Left hindlimb (tissue), 1 donor: ENCODE results near the gene SLC25A33.
A peak's percentile ranks its signal among the peaks of the same experiment; 100 is the strongest.
"Not testable (repeated sequence)": the region's sequence is repeated elsewhere in the genome, so short reads cannot be mapped to it uniquely, and the experiment has no call there.

Experiments used
- DNase-seq: peaks from one replicate; pipeline ENCODE4 v3.0.0-alpha.2; 2018

SLC25A33 gene

DNA sequence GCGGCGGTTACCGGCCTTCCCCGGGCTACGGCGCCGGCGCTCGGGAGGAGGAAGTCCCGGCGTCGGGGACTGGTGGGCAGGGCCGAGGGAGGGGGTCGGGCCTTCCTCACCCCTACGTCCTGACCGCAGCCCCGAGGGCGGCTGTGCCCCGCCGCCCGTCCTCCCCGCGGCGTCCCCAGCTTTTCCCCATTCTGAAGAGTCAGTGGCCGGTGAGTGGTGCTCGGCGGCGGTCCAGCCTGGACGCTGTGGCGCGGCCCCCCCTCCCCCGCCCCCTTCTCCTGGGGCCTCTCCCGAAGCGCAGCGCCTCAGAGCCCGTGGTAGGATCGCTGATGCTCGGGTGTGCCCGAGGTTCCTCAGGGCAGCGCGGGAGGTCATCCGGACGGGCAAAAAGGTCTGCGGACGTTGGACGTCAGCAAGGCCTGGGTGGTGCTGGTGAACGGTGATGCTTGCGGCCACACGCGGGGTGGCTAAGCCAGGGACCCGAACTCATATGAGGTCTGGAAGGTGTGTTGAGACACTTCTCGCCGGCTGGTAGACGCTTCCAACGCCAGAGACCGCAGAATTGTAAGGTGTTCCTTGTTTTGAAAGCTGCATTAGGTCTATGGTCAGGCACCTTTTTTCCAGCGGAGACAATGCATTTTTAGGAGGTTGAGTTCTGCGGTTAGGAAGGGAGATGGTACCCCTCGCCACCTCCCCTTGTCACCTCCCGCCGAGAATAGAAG, 725 bp downstream of the SLC25A33 start:
- DNase-seq = peak; percentile 72

DNA sequence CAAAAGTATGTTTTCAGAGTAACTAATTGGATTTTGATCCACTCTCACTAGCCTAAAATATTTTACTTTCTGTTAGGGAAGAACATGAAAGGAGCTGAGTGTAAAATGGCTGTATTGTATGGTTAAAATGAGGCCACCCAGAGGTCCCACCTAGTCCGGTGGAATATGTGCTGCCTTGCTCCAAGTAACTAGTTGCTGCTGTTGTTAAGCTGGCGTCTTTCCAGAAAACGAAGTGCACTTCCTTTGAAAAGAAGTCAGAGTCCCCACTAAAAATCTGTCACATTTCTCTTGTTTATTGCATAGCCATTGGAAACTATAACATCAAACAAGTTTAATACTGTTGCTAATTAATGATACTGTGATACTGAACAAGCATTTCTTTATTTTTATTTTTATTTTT, 3.2 kb downstream of the SLC25A33 start:
- no peak for DNase-seq

DNA sequence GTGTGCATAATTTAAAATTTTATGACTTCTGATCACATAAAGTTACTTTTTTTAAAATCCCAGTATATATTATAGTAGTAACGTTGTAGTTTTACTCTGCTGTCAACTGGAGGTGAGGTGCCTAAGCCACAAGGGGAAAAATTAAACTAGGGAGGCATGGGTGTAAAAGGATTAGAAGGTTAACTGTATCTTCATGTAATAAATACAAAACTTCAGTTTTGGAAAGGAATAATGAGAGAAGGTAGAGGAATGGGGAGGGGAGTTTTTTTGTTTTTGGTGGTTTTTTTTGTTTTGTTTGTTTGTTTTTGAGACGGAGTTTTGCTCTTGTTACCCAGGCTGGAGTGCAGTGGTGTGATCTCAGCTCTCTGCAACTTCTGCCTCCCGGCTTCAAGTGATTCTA, 5.7 kb downstream of the SLC25A33 start:
- DNase-seq = no peak

DNA sequence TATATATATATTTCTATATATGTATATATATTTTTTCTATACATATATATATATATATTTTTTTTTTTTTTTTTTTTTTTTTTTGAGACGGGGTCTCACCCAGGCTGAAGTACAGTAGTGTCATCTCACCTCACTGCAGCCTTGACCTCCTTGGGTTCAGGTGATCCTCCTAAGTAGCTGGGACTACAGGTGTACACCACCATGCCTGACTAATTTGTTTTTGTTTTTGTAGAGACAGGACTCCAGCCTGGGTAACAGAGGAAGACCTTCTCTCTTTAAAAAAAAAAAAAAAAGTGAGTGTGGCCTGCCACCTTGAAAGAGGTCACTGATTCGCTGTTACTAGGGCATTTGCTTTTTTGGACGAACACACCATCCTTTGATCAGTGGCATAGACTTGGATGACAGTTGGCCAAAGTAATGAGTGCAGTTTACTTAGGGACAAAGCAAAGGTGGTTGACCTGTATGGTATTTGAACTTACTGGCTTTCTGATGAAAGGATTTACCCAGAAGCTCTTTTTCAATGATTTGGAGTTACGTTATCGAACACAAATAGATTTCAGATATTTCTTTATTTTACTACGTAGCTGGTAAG, 10.8 kb downstream of the SLC25A33 start:
- no peak for DNase-seq

DNA sequence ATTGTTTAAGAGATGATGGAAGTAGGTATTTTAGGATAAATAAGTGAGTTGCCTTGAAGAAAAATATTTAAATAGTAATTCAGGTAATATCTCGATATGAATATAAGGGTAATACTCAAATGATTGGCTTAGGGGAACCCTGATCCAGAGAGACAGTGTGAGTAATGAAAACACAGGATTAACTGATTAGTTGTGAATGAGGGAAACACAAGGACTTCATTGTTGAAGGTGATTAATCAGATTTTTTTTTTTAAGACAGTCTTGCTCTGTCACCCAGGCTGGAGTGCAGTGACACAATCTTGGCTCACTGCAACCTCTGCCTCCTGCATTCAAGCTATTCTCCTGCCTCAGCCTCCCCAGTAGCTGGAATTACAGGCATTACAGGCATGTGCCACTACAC, 12.7 kb downstream of the SLC25A33 start:
- no peak for DNase-seq

DNA sequence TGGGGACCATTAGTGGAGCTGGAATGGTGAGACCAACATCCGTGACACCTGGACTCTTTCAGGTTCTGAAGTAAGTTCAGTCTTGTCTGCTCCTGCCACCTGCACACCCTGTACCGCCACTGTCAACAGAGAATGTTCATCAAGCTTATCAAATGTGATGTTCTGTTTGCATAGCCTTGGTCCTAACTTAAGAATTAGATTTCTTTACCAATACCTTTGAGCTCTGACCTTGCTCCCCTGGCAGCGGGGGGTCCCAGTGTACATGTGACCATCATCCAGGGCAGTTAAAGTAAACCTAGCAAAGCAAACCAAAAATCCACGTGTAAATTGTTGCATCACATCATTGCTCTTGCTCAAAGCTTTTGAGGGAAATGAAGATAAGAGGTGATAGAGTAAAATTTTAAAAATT, 14.5 kb downstream of the SLC25A33 start:
- DNase-seq = no peak

DNA sequence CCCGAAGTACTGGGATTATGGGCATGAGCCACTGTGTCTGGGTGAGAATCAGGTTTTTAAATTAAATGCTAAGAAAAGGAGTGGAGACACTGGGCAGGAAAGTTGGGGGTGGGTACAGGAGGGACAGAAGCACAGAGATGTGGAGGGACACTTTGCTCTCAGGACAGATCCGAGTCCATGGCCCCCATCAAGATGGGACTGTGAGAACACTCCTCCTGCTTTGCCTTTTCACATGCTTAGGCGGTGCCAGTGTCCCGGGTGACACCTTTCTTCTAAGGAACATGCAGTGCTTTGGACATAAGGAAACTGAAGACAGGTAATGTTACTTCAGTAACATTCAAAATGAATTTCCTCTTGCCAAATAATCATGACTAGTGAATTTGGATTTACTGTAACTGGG, 16.7 kb downstream of the SLC25A33 start:
- DNase-seq = no peak

DNA sequence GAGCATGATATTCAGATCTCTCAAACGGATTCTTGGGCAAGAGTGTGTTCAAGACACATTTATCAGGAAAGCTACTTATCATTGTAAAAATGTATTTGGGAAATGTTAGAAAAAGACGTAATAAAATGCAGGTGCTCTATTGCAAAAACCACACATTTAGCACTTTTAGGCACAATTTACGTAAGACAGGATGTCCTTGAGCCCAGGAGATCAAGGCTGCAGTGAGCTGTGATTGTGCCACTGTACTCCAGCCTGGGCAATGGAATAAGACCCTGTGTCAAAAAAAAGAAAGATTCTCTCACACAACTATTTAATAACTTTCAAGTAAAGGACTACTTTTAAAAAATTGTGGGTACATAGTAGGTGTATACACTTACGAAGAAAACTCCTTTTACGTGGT, 18.4 kb downstream of the SLC25A33 start:
- DNase-seq = no peak

DNA sequence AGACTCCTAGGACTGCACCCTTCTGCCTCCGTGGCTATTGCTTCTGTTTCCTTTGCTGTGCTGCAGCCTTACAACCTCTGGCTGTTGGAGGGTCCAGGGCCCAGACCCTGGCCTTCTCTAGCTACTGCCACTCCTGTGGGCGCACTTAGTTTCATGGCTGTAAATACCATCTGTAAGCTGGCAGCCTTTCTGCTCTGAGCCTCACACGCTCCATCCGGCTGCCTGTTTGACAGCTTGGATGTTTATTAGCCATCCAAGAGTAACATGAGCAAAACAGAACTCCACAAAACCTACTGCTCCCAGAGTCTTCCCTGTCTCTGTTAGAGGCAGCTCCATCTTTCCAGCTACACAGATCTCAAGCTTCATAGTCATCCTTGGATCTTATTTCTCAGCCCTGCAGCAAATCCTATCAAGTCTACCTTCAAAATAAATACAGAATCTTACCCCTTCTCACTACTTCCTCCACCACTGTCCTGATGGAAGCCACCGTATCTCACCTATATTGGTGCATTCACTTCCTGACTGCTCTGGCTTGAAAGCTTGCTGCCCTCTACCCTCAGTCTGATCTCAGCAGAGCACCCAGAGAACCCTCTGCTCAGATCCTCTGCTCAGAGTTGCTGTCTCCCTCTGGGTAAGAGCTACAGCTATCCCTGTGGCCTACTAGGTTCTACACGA, 19.1 kb downstream of the SLC25A33 start:
- DNase-seq = no peak

DNA sequence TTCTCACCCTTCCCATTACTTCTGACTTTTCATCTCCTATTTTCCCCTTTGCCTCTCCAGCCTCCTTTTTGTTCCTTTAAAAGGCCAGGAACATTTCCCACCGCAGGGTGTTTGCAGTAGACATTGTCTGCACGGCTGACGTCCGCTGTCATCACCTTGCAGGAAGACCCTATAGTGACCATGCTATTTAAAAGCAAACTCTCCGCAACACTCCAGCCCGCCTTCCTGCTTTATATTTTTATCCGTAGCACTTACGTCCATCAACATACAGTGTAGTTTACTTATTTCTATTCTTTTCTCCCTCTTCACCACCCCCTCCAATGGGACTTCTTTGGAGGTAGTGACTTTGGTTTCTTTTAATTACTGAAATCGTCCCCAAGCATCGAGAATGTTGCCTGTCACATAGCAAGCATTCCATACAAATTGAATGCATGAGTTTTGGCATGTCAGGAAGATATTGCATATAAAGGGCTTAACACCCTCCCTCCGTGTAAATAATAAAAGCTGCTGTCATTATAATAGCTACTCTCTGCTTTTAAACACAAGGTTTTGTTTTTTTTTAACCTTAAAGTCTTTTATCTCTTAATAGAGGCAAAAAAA, 19.8 kb downstream of the SLC25A33 start:
- DNase-seq = no peak

DNA sequence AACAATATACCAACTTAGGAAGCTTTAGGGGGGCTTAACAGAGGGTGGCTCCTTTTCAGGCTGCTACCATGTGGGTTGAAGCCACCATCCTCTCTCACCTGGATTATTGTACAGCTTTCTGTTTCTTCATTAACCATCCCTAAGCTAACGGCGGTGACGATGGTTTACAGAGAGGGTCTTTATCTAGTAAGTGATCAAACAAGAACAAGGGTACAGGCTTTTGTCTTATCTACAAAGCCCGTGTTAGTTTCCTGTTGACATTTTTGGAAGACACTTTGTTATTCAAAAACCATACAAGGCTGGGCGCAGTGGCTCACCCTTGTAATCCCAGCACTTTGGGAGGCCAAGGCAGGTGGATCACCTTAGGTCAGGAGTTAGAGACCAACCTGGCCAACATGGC, 20.4 kb downstream of the SLC25A33 start:
- DNase-seq = no peak

DNA sequence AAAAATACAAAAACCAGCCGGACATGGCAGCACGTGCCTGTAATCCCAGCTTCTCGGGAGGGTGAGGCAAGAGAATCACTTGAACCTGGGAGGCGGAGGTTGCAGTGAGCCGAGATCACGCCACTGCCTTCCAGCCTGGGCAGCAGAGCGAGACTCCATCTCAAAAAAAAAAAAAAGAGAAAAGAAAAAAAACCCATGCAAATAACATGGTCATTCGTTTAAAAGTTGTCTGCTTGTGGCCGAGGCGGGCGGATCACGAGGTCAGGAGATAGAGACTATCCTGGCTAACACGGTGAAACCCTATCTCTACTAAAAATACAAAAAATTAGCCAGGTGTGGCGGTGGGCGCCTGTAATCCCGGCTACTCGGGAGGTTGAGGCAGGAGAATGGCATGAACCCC, 20.8 kb downstream of the SLC25A33 start:
- DNase-seq = not testable (repeated sequence)

DNA sequence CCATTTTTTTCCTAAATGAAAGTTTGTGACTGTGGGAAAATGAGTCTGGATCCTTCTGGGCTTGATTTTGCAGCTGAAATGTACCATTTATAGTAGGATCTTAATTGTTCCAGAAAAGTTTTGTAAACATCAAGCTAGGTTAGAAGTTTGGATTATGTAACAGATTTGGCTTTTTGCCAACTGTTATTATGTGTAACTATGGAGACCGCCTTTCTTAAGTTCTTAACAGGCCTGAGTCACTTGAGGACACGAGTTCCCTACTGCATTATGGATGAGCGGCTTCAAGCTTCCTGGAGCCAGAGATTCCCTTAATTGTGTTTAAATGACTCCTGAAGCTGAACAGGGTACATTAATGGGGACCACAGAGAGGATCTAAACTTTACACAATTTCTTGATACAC, 22.2 kb downstream of the SLC25A33 start:
- no peak for DNase-seq

DNA sequence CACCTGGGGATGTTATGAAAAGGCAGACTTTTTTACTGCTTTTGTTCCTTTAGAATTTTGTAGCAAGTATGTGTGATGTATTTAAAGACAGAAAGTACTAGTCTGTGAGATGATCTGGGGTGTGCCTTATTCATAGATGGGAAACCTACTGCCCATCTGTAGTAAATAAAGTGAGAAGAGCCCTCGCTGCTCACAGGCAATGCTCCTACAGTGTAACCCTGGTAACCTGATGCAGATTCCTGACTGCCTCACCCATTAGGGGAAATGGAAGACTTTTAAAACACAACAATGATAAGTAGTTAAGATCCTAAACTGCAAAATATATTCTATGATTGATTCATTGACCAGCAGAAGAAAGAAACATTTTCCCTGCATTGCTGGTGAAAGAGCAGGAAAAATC, 30.0 kb downstream of the SLC25A33 start:
- DNase-seq = no peak

DNA sequence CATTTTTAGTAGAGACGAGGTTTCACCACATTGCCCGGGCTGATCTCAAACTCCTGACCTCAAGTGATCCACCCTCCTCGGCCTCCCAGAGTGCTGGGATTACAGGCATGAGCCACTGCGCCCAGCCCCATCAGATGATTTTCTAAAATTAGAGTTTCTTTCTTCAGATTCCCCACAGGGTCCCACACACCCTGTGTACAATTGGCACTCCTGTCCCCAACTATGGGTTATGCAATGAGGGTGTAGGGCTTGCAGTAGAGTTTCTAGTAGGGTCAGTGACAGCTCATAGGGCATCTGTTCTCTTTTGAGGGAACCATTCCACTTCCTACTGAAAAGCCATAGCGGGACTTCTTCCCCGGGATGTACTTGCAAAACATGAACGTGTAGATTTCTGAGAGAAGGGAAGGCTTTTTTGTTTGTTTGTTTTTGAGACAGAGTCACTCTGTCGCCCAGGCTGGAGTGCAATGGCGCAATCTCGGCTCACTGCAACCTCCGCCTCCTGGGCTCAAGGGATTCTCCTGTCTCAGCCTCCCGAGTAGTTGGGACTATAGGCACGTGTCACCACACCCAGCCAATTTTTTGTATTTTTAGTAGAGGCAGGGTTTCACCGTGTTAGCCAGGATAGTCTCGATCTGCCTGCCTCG, 31.7 kb downstream of the SLC25A33 start:
- DNase-seq = not testable (repeated sequence)

DNA sequence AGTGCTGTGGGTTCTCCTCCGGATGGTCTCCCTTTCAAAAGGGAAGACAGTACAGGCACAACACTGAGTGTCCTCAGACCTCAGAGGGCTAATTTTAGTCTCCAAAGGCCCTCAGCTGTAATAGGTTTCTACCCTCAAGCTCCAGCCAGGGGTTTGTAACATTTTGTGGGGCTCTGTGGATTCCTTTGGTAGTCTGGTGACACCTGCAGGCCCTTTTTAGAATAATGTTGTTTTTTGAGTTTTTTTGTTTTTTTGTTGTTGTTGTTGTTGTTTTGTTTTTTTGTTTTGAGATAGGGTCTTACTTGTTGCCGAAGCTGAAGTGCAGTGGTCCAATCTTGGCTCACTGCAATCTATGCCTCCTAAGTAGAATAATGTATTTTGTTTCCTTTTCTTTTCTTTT, 34.5 kb downstream of the SLC25A33 start:
- no peak for DNase-seq

DNA sequence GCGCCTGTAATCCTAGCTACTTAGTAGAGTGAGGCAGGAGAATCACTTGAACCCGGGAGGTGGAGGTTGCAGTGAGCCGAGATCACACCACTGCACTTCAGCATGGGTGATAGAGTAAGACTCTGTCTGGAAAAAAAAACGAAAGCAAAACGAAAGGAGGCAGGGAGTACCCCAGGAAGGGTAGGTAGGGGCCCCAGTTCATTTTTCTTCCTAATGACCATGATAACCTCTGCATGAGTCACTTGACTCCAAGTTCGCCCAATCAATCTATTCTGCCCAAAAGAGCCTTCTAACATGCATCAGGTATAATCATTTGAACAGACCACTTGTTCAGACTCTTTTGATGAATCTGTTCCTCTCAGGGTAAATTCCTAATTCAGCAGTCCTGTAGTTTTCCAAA, 36.2 kb downstream of the SLC25A33 start:
- DNase-seq = no peak

DNA sequence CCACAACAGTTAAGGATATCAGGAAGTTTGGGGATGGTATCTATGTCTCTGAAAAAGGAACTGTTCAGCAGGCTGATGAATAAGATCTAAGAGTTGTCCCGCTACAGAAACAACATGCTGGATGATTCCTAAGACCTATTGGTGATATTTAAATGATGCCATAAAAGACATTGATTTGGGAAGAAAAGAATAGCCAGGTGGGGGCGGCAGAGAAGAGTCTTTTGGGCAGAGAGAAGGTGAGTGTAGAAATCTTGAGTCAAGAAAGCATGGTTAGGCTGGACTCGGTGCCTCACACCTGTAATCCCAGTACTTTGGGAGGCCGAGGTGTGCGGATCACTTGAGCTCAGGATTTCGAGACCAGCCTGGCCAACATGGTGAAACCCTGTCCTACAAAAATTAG, 37.6 kb downstream of the SLC25A33 start:
- DNase-seq = no peak

DNA sequence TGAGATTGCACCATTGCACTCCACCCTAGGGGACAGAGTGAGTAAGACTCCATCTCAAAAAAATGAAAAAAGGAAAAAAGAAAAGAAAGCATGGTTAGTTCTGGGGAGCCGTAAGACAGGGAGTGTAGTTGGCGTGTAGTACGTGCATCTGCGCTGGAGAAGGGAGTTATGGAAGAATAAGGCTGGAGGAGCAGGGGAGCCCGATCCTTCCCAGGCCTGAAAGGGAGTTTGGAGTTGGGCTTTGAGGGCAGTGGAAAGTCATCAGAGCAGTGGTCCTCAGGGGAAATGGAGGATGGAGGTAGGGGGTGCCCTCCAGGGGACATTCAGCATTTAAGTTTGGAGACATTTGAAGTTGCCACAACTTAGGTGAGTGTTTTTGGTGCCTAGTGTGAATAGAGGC, 38.2 kb downstream of the SLC25A33 start:
- no peak for DNase-seq

DNA sequence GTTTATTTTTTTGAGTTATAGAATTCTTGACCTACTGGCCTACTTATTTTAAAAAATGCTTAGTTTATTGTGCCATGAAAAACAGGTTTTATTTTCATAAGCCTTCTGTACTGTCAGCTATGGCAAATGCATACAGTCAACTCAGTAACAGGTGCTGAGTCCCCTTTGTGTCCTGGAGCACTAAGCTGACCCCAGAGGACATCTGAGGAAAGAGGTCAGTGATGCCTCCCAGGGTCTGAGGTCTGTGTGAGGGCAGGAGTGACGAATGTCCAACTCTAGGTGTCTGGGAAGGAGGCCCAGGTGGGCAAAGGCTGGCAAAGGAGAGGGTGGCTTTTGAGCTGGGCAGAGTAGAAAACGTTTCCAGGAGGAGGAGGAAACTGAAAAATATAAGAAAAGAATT, 41.7 kb downstream of the SLC25A33 start:
- no peak for DNase-seq

DNA sequence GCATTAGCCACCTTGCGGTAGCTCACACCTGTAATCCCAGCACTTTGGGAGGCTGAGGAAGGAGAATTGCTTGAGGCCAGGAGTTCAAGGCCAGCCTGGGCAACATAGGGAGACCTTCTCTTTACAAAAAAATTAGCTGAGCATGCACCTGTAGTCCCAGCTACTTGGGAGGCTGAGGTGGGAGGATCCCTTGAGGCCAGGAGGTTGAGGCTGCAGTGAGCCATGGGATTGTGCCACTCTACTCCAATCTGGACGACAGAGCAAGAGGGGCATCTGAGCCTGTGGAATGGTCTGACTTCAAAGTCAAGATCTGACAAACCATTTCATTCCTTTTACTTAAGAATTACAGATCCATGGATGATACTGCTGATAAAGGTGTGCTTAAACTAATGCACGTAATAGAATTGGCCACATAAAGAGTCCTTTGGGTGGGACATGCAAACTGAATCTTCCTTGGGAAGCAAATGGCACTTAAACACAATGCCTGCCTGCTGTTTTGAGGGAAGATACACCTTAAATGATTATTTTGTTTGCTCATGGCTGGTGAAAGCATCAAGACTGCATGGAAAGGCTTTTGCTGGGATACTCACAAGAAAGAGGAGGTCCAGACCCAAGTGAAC, 47.0 kb downstream of the SLC25A33 start:
- DNase-seq = no peak

DNA sequence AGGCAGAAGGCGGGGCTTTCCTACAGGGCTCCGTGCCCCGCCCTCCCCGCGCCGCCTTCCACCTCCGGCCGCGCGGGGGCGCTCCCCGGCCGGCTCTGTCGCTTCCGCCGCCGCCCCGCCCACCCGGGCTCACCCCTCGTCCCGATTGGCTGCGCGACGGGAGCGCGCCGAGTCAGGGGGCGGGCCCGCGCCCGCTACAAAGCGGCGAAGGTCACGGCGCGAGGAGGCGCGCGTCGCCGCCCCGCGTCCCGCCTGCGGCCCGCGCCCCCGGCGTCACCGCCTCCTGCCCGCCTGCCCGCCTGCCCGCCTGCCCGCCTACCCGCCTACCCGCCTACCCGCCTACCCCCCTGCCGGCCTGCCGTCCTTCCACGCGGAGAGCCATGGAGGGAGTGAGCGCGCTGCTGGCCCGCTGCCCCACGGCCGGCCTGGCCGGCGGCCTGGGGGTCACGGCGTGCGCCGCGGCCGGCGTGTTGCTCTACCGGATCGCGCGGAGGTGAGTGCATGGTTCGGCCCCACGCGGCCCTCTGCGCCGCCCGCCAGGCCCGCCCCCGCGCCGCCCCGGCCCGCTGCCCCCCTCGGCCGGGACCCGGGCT, 49.4 kb downstream of the SLC25A33 start, which contains the start of gene TMEM201:
TMEM201 (plus strand) TSS at position 361 of the 593 bp plus-strand sequence; CDS start at position 381, 20 bp downstream.
- peak; percentile 95 for DNase-seq
